GM21786 (cell line): ENCODE measurements around the gene RELB.

ENCODE experiments used
- ATAC-seq: cut with Tn5 transposase; IDR thresholded peaks from one replicate; pipeline ENCODE4 v1.9.1; 2021; ENCODE audit not compliant: unreplicated experiment

Gene RELB

GRCh38 chr19:45078390-45079062 is 77.3 kb downstream of the RELB start:
- no peak for ATAC-seq

GRCh38 chr19:45079063-45079910 is 78.0 kb downstream of the RELB start, which contains the start of gene GEMIN7:
Gene GEMIN7, plus strand, starts transcription at chr19:45079260. Its CDS starts 10,855 bp downstream, at chr19:45090115.
- ATAC-seq, result no peak

GRCh38 chr19:45079911-45080370 is 78.7 kb downstream of the RELB start:
- ATAC-seq, result no peak

- ATAC-seq, result no peak
Observed at GRCh38 chr19:45082170-45082569, 80.9 kb downstream of the RELB start.

GRCh38 chr19:45086480-45086879 is 85.2 kb downstream of the RELB start:
- no peak for ATAC-seq

- no peak for ATAC-seq
Observed at GRCh38 chr19:45087531-45087930, 86.3 kb downstream of the RELB start.
